NCI-H2081 (cell line): Measurements from ENCODE around the gene PRDM12.

Experiments
- DNase-seq, 2 experiments: peaks; one replicate each; lab custom pipeline; 2025; lab: John Stamatoyannopoulos, UW

The PRDM12 gene

DNA sequence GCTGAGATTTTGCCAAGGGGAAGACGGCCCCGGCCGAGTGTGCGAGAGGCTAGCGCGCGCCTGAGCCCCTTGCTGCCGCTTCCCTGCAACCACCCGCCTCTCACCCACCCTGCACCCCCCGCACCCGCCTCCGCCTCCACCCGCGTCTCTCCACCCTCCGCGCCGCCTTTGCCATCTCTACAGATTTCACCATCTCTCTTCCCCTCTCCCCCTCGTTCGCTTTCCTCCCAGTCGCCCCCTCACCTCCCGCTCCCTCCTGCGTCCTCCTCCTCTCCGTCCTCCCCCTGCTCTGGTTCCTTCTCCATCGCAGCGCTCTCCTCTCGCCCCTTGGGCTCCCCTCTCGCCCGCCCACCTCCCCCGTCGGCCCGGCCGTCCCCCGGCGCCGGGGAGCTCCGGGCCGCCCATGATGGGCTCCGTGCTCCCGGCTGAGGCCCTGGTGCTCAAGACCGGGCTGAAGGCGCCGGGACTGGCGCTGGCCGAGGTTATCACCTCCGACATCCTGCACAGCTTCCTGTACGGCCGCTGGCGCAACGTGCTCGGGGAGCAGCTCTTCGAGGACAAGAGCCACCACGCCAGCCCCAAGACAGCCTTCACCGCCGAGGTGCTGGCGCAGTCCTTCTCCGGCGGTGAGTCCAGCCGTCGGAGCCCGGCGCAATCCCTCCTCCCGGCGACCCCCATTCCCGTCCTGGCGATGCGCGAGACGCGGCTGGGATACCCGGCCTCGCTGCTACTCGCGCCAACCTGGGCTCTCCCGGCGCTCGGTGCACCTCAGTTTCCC, at the start of gene PRDM12:
Gene PRDM12, plus strand, starts transcription at position 344 of the 778 bp plus-strand sequence. Its CDS starts 60 bp downstream, at position 404.
- no peak for DNase-seq

DNA sequence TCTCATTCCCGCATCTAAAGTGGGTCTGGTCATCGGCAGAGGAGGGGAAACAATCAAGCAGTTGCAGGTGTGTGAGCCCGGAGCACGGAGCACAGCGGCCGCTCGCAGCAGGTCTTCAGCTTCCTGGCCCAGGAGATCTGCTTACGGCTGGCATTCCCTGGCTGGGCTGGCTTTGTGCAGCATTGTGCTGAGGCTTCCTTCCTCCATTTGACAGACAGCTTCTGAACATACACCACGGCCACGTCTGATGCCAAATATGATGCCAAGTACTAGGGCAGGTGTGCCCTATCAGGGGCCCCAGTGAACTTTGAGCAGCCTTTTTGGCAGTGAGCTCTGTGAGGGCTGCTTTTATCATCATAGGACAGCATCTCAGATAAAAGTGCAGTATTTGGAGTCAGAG, 47.9 kb upstream of the PRDM12 start:
- no peak for DNase-seq

DNA sequence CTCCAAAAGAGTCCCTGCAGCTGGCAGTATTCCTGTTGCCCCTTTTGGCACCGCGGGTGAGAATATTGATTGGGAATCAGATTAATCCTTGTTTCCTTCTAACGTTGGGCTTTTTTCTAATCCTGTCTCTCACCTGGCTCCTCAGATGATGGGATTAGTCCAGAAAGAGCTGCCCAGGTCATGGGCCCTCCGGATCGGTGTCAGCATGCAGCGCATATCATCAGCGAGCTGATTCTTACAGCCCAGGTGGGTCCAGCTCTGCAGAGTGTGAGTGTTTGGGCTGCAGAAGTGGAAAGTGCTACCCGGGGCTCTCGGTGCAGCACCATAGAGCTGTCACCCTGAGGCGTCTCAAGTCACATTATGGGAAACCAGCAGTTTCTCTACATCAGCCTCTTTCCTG, 40.9 kb upstream of the PRDM12 start:
- DNase-seq, result no peak

DNA sequence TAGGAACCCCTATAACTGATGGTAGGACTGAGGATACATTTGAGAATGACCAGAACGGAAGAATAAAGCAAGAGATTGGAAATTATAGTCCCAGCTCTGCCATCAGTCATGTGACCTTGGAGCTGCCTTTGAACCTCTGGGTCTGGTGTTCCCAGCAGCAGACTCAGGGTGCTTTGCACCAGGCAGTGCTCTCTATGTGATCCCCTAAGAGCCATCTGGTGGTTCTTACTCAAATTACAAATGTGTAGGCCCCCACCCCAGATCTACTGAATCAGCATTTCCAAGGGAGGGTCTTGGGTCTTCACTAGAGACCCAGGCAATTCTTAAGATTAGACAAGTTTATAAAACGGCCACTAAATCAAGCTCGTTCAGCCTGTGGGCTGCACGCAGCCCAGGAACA, 40.2 kb upstream of the PRDM12 start:
- DNase-seq, result no peak

DNA sequence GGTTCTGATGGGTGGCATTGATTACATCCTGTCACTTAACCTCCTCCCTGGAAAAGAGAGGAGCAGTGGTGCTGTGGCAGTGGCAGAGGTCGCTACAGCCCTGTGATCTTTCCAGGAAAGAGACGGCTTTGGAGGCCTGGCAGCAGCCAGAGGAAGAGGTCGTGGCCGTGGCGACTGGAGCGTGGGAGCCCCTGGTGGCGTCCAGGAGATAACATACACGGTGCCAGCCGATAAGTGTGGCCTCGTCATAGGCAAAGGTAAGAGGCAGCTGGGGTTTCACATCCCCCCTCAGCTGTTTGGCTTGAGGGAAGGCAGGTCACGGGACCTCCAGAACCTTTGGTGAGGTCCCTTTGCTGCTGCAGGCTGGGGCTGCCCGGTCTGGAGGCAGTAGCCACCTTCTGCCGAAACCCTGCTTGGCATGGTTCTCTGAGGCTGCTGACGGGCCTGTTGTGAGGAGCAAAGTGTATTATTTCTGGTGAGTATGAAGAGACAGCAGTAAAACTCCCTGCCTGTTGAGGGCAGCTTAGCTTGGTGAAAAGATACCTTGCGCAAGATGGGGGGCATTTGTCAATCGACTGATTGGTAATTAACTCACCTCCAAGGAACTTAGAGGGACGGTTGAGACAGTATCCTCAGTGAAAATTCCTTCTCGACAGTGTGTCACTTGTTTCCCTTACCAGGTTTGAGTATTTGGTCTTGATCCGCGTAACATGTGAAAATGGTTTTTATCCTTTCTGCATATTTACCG, 38.0 kb upstream of the PRDM12 start:
- no peak for DNase-seq

DNA sequence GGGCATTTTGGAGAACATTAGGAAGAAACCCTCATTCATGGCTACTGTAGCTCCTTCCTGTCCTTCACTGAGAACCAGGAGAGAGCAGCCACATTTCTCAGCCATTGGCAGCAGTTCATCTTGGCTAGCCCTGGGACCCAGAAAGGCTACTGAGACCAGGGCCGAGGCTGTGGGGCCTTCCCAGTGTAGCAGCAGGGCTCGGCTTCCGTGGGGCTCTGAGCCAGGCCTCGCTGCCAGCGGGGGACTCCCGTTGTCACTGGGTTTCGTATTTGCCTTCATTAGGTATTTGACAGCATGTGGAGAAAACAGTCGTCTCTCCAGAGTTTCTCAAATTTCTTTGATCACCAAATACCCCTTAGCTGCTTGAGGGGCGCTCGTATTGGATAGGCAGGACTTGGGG, 37.3 kb upstream of the PRDM12 start:
- no peak for DNase-seq

DNA sequence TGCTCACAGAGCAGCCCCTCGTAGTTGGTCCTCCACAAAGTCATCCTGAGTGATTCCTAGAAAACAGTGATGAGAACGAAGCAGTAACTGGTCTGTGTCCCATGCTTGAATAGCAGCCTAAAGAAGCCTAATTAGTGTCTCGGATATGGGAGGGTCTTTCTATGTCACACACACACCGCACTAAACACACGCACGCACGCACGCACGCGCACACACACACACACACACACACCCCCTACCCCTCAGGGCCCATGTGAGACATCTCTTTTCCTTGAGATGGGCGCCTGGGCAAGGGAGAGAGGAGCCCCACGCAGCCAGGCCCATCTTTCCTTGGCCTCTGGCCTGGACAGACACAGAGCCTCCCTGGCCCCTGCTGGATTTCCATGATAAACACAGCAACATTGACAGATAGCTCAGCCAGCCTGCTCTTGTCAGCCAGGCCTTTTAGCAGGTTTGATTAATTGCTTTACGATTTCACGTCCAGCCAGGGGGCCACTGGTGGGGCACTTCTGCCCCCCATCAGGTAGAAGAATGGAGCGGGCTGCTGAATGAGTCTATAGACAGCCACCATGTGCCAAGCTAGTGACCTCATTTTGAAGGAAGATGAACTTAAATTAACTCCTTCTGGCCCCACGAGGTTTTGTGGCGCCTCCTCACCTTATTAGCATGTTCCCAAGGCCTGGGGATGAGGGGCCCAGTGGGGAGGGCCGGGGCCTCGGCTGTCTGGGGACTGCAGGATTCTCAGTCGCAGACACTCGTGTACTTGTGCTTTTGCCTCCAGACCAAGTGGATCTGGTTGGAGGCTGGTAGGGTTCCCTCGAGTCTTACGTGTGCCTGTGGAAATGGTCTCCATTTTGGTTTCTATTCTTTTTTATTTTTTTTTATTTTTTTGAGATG, 36.2 kb upstream of the PRDM12 start:
- no peak for DNase-seq

DNA sequence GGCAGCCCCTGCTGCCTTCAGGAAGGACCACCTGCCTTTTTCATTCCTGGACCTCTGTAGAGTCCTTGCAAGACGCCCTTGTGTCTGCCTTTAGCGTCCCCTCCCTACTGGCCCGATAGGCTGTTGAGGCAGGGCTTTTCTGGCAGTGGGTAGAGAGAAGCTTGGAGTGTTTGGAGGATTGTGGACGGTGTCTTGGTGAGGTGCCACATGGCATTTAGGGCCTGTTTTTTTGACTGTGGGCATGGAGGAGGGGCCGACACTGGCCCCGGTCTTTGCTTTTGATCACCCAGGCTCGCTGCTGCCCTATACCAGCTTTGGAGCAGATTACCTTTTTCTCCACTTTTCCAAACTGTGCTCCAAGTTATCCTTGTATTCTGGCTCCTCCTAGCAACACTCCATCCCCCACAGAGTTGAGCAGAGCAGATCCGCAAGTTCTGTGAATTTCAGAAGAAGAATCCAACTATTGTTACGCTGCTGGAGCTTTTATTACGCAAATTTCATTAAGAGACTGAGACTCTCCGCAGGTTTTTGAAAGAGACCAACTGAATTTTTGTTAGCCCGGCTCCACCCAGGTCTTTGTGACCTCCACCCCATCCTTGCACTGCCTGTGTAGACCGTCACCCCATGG, 34.8 kb upstream of the PRDM12 start:
- no peak for DNase-seq

DNA sequence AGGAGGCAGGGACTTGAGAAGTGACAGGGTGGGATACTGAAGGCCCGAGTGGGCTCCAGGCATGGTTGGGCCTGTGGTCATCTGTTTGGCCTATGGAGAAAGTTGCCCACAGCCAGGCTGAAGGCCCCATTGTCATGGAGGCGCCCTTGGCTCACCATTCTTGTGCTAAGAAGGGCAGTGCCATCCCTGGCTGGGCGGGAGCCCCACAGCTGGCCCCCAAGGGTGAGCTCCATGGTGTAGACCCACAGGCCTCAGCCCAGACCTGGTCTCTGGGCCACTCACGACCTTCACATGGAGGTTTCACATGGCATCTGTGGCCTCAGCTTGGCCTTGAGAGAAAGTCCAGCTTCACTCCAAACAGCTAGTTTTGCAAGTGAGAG, 34.3 kb upstream of the PRDM12 start:
- DNase-seq, result no peak

DNA sequence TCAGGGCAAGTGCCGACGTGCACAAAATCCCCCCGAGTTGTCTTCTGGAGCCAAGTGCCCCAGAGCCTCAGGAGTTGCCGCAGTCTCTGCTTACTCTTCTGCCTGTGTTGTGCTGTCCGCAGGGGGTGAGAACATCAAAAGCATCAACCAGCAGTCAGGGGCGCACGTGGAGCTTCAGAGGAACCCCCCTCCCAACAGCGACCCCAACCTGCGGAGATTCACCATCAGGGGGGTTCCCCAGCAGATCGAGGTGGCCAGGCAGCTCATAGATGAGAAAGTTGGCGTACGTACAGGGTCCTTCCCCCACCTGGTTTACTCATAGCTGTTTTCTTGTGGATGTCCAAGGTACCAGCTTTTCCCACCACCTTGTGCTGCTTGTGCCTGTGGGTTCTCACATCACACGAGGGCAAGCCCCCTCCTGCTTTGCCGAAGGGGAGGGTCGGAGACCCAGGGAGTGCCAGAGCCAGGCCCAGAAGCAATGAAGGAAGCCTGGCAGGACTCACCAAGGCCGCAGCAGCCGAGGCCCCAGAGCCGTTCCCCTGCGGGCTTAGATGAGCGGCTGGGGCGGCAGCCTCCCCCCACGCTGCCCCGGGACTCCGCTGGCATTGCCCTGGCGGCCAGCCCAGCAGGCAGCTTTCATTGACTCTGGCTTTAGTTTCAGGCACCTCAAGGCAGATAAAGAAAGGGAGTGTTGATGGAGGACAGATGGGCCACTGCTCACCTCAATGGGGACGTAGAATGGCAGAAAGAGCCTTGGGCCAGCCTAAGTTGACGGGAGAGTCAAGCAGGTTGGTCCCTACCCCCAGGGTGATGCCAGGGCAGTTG, 33.7 kb upstream of the PRDM12 start:
- DNase-seq, result no peak

DNA sequence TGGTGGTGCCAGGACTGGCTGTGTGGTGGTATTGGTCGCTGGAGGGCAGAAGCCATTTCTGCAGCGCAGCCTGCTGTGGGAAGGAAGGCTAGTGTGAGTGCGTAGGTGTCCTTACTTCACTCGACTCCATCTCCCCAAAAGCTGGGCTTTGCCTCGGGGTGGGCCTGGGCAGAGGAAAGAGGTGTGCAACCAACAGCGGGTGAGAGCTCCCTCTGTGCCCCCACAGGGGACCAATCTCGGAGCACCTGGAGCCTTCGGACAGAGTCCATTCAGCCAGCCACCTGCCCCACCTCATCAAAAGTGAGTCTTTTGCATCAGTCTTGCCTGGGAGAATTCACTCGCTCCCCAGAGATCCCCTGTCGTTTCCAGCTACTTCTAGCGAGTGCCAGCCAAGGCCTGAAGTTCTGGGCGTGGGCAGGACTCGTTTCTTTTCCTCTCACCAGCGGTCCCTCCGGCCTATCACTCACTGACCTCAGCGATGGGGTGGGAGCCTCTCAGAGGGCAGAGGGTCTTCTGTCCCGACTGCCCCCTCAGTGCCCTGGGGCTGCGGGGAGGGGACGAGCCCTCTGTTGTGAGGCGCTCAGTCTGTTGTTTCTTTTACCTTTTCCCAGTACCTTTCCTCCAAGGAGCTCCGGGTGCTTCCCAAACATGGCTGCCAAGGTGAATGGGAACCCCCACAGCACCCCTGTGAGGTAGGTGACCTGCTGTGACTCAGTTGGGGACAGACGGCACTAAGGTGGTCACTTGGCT, 32.9 kb upstream of the PRDM12 start:
- no peak for DNase-seq

DNA sequence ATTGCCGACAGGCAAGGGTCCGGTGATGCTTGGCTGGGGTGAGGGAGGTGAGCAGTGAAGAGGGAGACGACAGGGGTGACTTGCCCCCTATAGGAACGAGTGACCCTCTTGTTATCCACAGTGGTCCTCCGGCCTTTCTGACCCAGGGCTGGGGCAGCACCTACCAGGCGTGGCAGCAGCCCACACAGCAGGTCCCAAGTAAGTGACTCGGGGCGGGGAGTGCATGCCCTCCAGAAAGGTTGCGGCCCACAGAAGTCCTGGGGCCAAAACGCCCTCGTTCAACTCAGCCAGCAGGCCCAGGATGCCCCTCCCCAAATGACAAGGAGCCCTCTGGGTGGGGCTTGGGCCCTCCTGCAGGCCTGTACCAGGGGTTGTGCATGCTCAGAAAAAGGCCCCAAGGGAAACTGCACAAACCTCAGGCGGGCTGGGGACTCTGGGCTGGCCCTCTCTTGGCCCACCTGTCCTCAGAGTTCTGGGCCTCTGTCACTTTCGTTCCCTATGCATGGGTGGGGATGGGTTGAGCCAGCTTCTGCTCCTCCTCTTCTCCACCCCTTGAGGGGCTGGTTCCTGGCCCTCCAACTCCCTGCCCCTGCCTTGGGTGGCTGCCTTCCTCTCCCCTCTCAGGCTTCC, 32.2 kb upstream of the PRDM12 start:
- no peak for DNase-seq

DNA sequence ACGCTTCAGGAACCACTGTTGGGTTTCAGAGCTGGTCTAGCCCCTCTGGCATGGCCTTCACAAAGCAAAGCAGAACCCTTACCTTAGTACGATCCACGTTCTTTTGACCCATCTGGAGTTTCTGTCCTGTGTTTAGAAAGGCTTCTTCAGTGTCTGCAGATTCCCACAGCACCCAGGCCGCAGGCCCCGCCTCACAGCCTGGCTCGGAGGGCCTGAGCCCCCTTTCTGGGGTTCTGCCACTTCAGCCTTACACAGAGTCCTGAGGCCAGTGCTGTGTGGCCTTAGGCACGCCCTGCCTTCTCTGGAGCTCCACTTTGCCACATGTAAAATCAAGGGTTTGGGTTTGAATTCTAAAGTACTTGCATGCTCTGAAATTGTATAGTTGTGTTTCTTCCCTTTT, 31.6 kb upstream of the PRDM12 start:
- DNase-seq, result no peak

DNA sequence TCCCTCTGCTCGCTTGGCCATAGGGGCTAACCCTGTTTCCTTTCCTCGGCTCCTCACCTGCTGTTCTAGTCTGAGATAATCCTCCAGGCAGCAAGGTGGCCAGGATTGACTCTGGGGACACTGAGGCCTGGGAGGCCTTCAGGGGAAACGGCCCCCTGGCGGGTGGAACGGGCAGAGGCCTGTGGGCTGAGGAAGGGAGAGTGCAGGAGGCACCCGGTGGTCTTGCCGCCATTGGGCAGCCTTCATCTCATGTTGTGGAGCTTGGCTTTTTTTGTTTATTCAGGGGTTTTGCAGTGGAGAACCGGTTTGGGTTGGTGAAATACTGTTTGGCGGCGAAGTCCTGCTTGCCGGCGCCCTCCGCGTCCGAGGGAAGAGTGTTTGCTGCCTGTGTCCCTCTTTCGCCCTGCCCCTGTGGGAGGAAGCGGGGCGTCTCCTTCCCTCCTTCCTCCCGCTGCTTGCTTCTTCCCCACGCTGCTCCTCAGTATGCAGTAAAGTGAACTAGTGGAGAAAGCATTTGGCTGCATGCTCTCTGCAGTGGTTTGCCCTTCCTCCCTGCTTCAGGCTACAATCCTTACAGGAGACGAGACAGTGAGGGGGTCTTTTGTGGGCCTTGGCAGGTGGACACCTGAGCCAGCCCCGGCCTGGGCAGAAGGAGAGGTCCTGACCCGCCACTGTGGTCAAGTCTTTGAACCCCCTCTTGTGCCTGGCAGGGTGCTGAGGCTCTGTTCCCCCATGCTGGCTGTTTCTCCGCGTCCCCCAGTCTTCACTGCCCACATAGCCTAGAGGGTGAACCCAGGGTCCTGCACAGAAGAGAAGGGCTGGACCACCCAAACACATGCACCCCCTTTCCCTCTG, 30.8 kb upstream of the PRDM12 start:
- DNase-seq, result no peak

DNA sequence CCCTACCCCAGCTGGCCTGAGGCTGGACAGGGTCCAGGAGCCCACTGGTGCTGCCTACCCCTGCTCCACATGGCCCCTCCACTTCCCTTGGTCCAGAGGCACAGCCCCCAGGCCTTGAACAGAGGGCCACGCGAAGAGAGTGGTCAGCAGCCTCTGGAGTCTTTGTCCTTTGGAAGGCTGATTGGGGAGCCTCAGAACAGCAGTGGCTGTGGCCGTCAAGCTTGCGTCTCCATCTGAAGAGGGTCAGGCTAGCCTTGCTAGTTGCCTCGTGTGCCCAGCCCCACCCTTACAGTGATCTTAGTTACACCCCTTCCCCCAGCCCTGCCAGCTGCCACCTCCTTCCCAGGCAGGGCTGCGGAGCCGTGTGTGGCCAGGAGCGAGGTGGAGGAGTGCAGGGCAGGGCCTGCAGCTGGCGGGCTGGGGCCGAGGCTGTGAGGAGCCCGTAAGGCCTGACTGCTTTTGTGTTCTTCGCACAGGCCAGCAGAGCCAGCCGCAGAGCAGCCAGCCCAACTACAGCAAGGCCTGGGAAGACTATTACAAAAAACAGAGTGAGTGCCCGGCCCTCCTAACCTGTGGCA, 30.1 kb upstream of the PRDM12 start:
- DNase-seq, result no peak

DNA sequence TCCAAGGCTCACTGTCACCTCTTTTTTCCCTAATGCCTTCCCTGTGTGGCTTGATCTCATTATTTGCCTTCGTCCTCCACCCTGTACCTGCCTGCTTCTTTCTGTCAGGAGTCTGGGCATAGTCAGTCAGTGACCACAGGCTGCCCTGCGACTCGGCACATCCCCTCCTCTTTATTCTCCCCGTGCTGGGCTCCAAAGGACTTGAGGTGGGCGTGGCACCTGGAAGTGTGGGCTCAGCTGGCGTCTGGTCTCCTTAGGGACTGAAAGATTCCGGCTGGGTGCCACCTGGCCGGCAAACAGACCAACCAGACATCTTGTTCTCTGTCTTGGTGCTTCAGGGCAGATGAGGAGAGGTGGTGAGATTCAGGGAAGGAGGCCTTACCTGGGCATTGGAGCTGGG, 29.6 kb upstream of the PRDM12 start:
- no peak for DNase-seq

DNA sequence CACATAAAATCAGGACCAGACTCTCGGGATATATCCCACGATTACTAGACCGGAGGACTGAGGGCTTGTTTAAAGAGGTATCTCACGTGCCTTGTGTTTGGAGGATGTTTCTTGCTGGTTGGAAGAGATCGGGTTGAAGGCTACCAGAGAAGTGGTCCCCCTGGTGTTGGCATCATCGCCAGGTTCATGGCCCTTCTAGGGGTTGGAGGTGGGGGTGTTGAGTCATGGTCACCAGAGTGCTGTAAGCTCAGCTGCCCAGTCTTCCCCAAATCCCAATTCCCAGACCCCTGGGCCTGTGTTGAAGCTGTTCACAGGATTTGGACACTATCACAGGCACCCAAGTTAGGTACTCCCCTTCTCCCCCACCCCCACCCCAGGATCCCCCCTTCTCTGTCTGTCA, 29.1 kb upstream of the PRDM12 start:
- DNase-seq, result no peak
